Measurements from ENCODE around the gene PEX14. TPM values are rescaled to one million over a fixed set of nuclear protein-coding genes. Genes with fewer than 3 reads are reported as not detected.
A peak's percentile ranks its signal among the peaks of the same experiment; 100 is the strongest.

The PEX14 gene
- total and polyA plus RNA-seq, 10 of the 15 experiments (the other 5 are each of a cell fraction or from before 2014, with no cell fraction given), result 1.4 to 23.2 (median 12.0) TPM

DNA sequence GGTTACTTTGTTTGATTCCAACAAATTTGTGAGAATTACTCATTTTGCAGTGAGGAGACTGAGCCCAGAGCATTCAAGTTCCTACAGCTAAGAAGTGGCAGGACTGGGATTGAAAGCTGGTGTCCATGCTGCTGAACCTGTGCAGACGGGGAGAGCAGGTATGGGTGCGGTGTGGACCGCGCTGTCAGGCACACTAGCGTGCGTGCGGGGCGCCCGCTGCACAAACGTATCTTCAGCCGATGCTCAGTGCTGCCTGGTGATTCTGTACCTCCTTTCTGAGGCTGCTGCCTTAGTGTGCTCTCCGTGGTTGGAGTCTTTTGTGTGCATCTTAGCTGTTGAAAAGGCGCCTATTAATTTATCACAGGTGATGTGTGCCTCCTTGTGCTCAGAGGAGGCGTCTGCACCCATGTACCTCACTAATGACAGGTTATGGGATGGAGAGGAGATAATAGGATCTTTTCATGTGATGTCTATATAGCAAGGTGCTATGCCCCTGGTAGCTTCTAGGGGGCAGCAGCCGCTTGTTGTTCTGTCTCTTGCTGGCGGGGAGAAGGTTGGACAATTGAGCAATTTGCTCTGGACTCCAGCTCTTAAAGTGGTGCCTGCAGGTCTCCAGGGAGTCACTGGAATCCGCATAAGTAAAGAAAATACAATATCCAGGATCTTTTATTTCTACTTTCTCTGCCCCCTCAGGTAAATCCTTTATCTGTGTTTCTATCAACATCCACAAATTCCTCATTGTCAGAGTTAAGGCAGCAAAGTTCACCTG lies 32.5 kb downstream of the PEX14 start (continued):
- TF ChIP-seq, protein P1, sequence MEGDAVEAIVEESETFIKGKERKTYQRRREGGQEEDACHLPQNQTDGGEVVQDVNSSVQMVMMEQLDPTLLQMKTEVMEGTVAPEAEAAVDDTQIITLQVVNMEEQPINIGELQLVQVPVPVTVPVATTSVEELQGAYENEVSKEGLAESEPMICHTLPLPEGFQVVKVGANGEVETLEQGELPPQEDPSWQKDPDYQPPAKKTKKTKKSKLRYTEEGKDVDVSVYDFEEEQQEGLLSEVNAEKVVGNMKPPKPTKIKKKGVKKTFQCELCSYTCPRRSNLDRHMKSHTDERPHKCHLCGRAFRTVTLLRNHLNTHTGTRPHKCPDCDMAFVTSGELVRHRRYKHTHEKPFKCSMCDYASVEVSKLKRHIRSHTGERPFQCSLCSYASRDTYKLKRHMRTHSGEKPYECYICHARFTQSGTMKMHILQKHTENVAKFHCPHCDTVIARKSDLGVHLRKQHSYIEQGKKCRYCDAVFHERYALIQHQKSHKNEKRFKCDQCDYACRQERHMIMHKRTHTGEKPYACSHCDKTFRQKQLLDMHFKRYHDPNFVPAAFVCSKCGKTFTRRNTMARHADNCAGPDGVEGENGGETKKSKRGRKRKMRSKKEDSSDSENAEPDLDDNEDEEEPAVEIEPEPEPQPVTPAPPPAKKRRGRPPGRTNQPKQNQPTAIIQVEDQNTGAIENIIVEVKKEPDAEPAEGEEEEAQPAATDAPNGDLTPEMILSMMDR (IDR thresholded peaks at IDR 0.05 in 2 of 3, conservative IDR thresholded peaks at IDR 0.05 in 1 of 3; ENCODE audit: control insufficient read depth in 2 of 3, extremely low read depth in 1 of 3, insufficient read depth in 1 of 3, low read depth in 3 of 3, low read length in 3 of 3), result peak; percentile 84 to 95 (median 88)
- TF ChIP-seq MYB (IDR thresholded peaks at IDR 0.05; ENCODE audit: borderline replicate concordance, low read depth, low read length) (no peak), POLR2A (IDR thresholded peaks at IDR 0.05; ENCODE audit: low read depth, low read length) (no peak), ESRRA (IDR thresholded peaks at IDR 0.05; ENCODE audit: low read length) (no peak), JUNB (IDR thresholded peaks at IDR 0.05) (no peak), ZNF384 (IDR thresholded peaks at IDR 0.05; ENCODE audit: borderline replicate concordance, low read depth, low read length) (no peak), ZBED1 (IDR thresholded peaks at IDR 0.05; ENCODE audit: borderline replicate concordance) (no peak), LARP7 (IDR thresholded peaks at IDR 0.05) (no peak), ZNF622 (IDR thresholded peaks at IDR 0.05) (no peak), RAD21 (IDR thresholded peaks at IDR 0.05; ENCODE audit: insufficient read depth, low read depth, low read length) (peak; percentile 87), SRF (IDR thresholded peaks at IDR 0.05; ENCODE audit: low read depth in 2 of 2, low read length in 2 of 2) (no peak), GABPA (IDR thresholded peaks at IDR 0.05; ENCODE audit: low read depth) (no peak), NFIC (IDR thresholded peaks at IDR 0.05; ENCODE audit: low read depth, low read length) (no peak), NBN (IDR thresholded peaks at IDR 0.05) (no peak), CBFB (IDR thresholded peaks at IDR 0.05; ENCODE audit: low read depth) (no peak), EGR1 (IDR thresholded peaks at IDR 0.05; ENCODE audit: borderline replicate concordance in 1 of 2, low read depth in 2 of 2, low read length in 2 of 2) (no peak)
- TF ChIP-seq, protein P2, sequence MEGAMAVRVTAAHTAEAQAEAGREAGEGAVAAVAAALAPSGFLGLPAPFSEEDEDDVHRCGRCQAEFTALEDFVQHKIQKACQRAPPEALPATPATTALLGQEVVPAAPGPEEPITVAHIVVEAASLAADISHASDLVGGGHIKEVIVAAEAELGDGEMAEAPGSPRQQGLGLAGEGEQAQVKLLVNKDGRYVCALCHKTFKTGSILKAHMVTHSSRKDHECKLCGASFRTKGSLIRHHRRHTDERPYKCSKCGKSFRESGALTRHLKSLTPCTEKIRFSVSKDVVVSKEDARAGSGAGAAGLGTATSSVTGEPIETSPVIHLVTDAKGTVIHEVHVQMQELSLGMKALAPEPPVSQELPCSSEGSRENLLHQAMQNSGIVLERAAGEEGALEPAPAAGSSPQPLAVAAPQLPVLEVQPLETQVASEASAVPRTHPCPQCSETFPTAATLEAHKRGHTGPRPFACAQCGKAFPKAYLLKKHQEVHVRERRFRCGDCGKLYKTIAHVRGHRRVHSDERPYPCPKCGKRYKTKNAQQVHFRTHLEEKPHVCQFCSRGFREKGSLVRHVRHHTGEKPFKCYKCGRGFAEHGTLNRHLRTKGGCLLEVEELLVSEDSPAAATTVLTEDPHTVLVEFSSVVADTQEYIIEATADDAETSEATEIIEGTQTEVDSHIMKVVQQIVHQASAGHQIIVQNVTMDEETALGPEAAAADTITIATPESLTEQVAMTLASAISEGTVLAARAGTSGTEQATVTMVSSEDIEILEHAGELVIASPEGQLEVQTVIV (IDR thresholded peaks at IDR 0.05; ENCODE audit: borderline replicate concordance, partially characterized antibody), result no peak
